ENCODE results near the gene NSUN4. TPM values are rescaled to one million over a fixed set of nuclear protein-coding genes. Genes with fewer than 3 reads are reported as not detected.

Gene NSUN4
- total RNA-seq = 20.0 and 22.5 TPM in 2 replicates

DNA sequence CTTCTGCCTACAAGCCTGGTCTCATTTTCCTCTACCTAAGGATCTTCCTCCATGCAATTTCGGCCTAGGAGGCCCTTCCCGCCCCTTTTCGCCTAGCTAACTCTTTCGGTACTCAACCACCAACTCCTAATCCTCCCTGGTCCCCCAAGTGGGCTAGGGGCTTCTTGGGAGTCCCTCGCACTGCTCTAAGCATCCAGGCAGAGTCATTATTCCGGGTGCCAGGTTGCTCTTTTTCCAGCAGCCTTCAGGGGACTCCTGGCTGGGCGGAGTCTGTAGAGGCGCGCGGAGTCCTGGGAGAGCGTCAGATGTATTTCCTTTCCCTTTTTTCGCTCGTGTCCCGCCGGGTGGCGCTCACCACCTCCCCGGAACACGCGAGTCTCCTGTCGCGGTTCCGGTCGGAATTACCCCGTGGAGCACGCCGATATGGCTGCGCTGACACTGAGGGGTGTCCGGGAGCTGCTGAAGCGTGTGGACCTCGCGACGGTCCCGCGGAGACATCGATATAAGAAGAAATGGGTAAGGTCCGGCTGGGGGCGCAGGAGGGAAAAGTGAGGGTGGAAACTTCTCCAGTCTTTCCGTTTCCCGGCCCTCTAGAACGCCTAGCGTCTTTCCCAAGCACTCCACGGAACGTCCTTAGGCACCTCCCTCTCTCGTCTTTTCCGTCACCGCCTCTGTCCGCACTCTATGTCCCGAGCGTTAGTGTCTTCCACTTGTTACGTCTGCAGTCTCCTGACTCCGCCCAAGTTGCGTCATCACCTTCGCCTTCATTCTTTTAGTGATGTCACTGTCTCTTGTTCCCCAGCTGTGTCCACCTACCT is at the start of gene NSUN4:
TSS of gene NSUN4 (plus strand) at position 404 of the 818 bp plus-strand sequence. CDS start at position 424, 20 bp downstream.

DNA sequence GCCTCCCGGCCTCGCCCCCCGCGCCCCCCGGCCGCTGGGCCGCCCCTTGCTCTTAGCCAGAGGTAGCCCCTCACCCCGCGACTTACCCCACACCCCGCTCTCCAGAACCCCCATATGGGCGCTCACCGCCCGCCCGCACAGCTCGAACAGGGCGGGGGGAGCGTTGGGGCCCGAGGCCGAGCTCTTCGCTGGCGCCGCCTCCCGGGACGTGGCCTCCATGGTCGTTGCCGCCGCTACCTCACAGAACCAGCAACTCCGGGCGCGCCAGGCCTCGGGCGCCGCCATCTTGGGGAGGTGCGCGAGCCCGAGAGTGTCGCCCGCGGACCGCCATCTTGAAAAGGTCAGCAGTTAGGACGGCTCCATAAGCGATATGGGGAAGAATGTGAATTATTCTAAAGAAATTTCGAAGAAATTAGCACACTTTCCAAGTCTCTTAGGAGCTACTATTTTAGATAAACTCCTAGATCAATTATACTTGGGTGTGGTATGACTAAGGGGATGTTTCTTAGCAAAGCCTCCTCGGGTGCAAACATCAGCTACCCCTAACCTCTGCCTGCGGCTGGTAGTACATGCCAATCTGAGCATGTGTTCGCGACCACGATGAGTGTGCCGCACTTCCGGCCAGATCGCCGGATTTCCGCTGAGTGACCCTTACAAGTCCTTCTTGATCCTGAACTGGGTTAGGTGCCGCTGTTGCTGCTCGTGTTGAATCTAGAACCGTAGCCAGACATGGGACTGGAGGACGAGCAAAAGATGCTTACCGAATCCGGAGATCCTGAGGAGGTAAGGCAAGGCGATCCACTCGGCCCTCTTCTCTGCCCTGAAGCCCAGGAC is 37.4 kb upstream of the NSUN4 start, which contains the start of the genes LRRC41 and UQCRH:
TSS of gene LRRC41 (minus strand) at position 579 of the 834 bp plus-strand sequence. CDS start at position 285, 294 bp downstream.
TSS of gene UQCRH (plus strand) at position 661 of the 834 bp plus-strand sequence. CDS start at position 730, 69 bp downstream.

DNA sequence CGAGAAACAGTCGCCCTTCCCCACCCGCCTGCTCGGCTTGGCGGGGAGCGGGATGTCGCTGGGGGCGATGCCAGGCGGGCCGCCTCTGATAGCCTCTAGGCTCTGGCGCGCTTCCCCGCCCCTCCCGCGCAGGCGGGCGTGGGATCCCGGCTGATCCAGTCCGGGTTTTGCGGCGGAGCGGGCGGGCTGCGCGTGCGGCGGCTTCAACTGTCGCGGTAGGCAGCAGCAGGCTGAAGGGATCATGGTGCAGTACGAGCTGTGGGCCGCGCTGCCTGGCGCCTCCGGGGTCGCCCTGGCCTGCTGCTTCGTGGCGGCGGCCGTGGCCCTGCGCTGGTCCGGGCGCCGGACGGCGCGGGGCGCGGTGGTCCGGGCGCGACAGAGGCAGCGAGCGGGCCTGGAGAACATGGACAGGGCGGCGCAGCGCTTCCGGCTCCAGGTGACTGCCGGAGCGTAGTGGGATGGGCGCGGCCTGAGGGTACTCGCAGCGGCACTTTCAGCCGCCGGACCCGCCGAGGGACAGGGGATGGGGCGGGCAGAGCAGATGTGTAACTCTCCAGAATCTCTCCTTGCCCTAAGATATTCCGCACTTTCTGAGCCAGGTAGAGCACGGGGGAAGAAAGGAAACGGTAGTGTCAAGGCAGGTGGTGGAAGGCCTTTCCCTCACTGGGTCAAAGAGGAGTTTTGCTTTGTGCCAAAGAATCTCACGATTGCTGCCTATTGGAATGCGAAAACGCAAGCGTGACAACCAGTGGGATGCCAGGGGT is 53.7 kb downstream of the NSUN4 start, which contains the start of gene FAAH:
TSS of gene FAAH (plus strand) at position 210 of the 764 bp plus-strand sequence. CDS start at position 242, 32 bp downstream.

Other genes starting within 250 kb of the NSUN4 start
- 1.3 and 3.3 TPM in 2 replicates for gene PIK3R3, start 208.2 kb upstream of the NSUN4 start, total RNA-seq
- gene TSPAN1, start 165.7 kb upstream of the NSUN4 start, total RNA-seq = 0.86 and 1.8 TPM in 2 replicates
- gene P3R3URF, start 164.3 kb upstream of the NSUN4 start, total RNA-seq = not detected in 2 replicates
- 54.1 and 98.2 TPM in 2 replicates for gene POMGNT1, start 142.4 kb upstream of the NSUN4 start, total RNA-seq
- gene LURAP1, start 137.5 kb upstream of the NSUN4 start, total RNA-seq = 0.22 and 1.4 TPM in 2 replicates
- gene RAD54L, start 93.0 kb upstream of the NSUN4 start, total RNA-seq = 0.22 and 9.3 TPM in 2 replicates
- gene LRRC41, start 37.2 kb upstream of the NSUN4 start, total RNA-seq = 88.2 and 142 TPM in 2 replicates
- 243 and 593 TPM in 2 replicates for gene UQCRH, start 37.1 kb upstream of the NSUN4 start, total RNA-seq
- gene FAAH, start 53.5 kb downstream of the NSUN4 start, total RNA-seq = 0.72 and 0.88 TPM in 2 replicates
- gene DMBX1, start 149.0 kb downstream of the NSUN4 start, total RNA-seq = not detected in 2 replicates
- not detected in 2 replicates for gene KNCN, start 210.8 kb downstream of the NSUN4 start, total RNA-seq